Bronchial epithelial cell (primary cell): ENCODE measurements around the gene PLA2G5. TPM values are rescaled to one million over a fixed set of nuclear protein-coding genes. Genes with fewer than 3 reads are reported as not detected.

Experiments
- DNase-seq: peaks from one replicate; pipeline ENCODE4 v3.0.0-alpha.2; 2010; ENCODE audit warnings: low read depth
- FAIRE-seq: peaks from 2 replicates; lab custom pipeline; 2011; peaks lifted over from hg19 to GRCh38; lab: Jason Lieb, UNC
- H3K27me3 ChIP-seq: 2 replicates; pipeline ENCODE4 v1.5.1; 2011; ENCODE audit warnings: low read length; ENCODE audit not compliant: control insufficient read depth, insufficient read depth
- H3K36me3 ChIP-seq: 2 replicates; pipeline ENCODE4 v1.5.1; 2011; ENCODE audit warnings: low read length; ENCODE audit not compliant: control insufficient read depth, insufficient read depth
- H3K4me3 ChIP-seq: 2 replicates; pipeline ENCODE4 v1.5.1; 2011; ENCODE audit warnings: mild to moderate bottlenecking, low read depth, low read length, control low read depth
- CTCF ChIP-seq: IDR thresholded peaks from 2 replicates; pipeline ENCODE4 v1.5.1; 2011; ENCODE audit warnings: mild to moderate bottlenecking, moderate library complexity, low read length, control low read depth, inconsistent platforms; ENCODE audit not compliant: insufficient read depth, severe bottlenecking
- total RNA-seq: library from RNA; depleted of rRNA; stranded (reverse); fragments of >200 nt; gene quantifications from 2 replicates; pipeline ENCODE4 v1.2.1, GENCODE V29; 2014

The PLA2G5 gene
- total RNA-seq, 1 donor from 2014 or later = not detected

GRCh38 chr1:20134995-20135394 is 65.0 kb downstream of the PLA2G5 start:
- Histone ChIP-seq H3K4me3 (no peak overlapping the region), H3K36me3 (no peaks in the 10 kb centered on the region), H3K27me3 (no peaks in the 10 kb centered on the region)
- no peak for FAIRE-seq
- no peak for TF ChIP-seq CTCF
- DNase-seq = no peak

GRCh38 chr1:20136249-20136648 is 66.3 kb downstream of the PLA2G5 start:
- TF ChIP-seq CTCF = no peak
- DNase-seq (no peak), FAIRE-seq (no peak)
- no peaks in the 10 kb centered on the region for H3K36me3 ChIP-seq
- no peaks in the 10 kb centered on the region for H3K27me3 ChIP-seq
- H3K4me3 ChIP-seq = no peak overlapping the region

- FAIRE-seq = no peak
- peak; percentile 79 for DNase-seq
- H3K4me3 ChIP-seq = no peak overlapping the region
These were observed 67.1 kb downstream of the PLA2G5 start for GRCh38 chr1:20137055-20137454.

GRCh38 chr1:20137604-20138003 is 67.6 kb downstream of the PLA2G5 start:
- Histone ChIP-seq H3K4me3 (no peak overlapping the region), H3K36me3 (no peaks in the 10 kb centered on the region), H3K27me3 (no peaks in the 10 kb centered on the region)
- no peak for TF ChIP-seq CTCF
- FAIRE-seq (no peak), DNase-seq (no peak)

More at GRCh38 chr1:20137055-20137454, 67.1 kb downstream of the PLA2G5 start:
- no peaks in the 10 kb centered on the region for H3K27me3 ChIP-seq
- no peaks in the 10 kb centered on the region for H3K36me3 ChIP-seq
- TF ChIP-seq CTCF = no peak

GRCh38 chr1:20138346-20138745 is 68.4 kb downstream of the PLA2G5 start:
- no peak for TF ChIP-seq CTCF
- no peaks in the 10 kb centered on the region for H3K27me3 ChIP-seq
- FAIRE-seq = no peak
- no peak overlapping the region for H3K4me3 ChIP-seq
- H3K36me3 ChIP-seq = no peaks in the 10 kb centered on the region
- no peak for DNase-seq

- FAIRE-seq = no peak
- Histone ChIP-seq H3K27me3 (no peaks in the 10 kb centered on the region), H3K36me3 (no peaks in the 10 kb centered on the region), H3K4me3 (no peak within 1 kb of the TSS)
- no peak for TF ChIP-seq CTCF
- no peak for DNase-seq
These were observed 69.1 kb downstream of the PLA2G5 start, which contains the start of gene PLA2G2F for GRCh38 chr1:20138961-20139550. Gene PLA2G2F (plus strand): TSS chr1:20139323. CDS start chr1:20139428, 105 bp downstream.
